Epithelial cell of proximal tubule (primary cell): ENCODE data around the gene ZDHHC24. TPM values are rescaled to one million over a fixed set of nuclear protein-coding genes. Genes with fewer than 3 reads are reported as not detected.

Experiments
- DNase-seq: peaks from one replicate; pipeline ENCODE4 v3.0.0-alpha.2; 2011; ENCODE audit warnings: low read depth
- H3K4me3 ChIP-seq: 2 replicates; pipeline ENCODE4 v1.5.1; 2011; ENCODE audit warnings: low read depth, mild to moderate bottlenecking, low read length
- CTCF ChIP-seq: conservative IDR thresholded peaks from 2 replicates; pipeline ENCODE4 v1.5.1; 2012; ENCODE audit warnings: low read depth, mild to moderate bottlenecking, low read length
- total RNA-seq: library from RNA; depleted of rRNA; stranded (reverse); fragments of >200 nt; gene quantifications from 2 replicates; pipeline ENCODE4 v1.2.3, GENCODE V29; 2015

The ZDHHC24 gene
- total RNA-seq, 1 donor from 2014 or later: 17.8 TPM

- TF ChIP-seq CTCF: no peak
- no peak overlapping the region for H3K4me3 ChIP-seq
- DNase-seq: no peak
These were observed 15.5 kb upstream of the ZDHHC24 start for GRCh38 chr11:66561178-66561974.

- H3K4me3 ChIP-seq: no peak overlapping the region
- TF ChIP-seq CTCF: no peak
- DNase-seq: no peak
These were observed 14.2 kb upstream of the ZDHHC24 start for GRCh38 chr11:66559866-66560676.

- DNase-seq: no peak
- TF ChIP-seq CTCF: no peak
- H3K4me3 ChIP-seq: no peak overlapping the region
These were observed 13.5 kb upstream of the ZDHHC24 start for GRCh38 chr11:66559142-66559865.

GRCh38 chr11:66557733-66558326 is 12.0 kb upstream of the ZDHHC24 start:
- DNase-seq: no peak
- no peak for TF ChIP-seq CTCF

GRCh38 chr11:66556086-66556485 is 10.2 kb upstream of the ZDHHC24 start:
- H3K4me3 ChIP-seq: no peak overlapping the region
- TF ChIP-seq CTCF: no peak
- DNase-seq: no peak

More at GRCh38 chr11:66557733-66558326, 12.0 kb upstream of the ZDHHC24 start:
- H3K4me3 ChIP-seq: no peak overlapping the region

GRCh38 chr11:66555416-66555815 is 9.6 kb upstream of the ZDHHC24 start:
- no peak for DNase-seq
- TF ChIP-seq CTCF: no peak
- H3K4me3 ChIP-seq: no peak overlapping the region
